Measurements from ENCODE around the gene PCNX4. TPM values are rescaled to one million over a fixed set of nuclear protein-coding genes. Genes with fewer than 3 reads are reported as not detected.

The PCNX4 gene
- total RNA-seq, 1 experiment from 2014 or later: 60.0 TPM

GRCh38 chr14:60204104-60204842, 112.5 kb downstream of the PCNX4 start:
- no TSS peak for BruUV-seq (replicated peaks)
- H3K9me3 ChIP-seq (ENCODE audit: control insufficient read depth, insufficient read depth, low read depth, low read length): no peaks in the 10 kb centered on the region
- no peaks in the 10 kb centered on the region for H3K27me3 ChIP-seq (ENCODE audit: control insufficient read depth, insufficient read depth, low read length)
- no peaks in the 10 kb centered on the region for H3K36me3 ChIP-seq (ENCODE audit: control insufficient read depth, insufficient read depth, low read length)
- intact Hi-C loops (cut with micrococcal nuclease; ENCODE audit: unreplicated experiment): loop anchor here (10.0 kb wide), 1 partner anchor 361 kb away; no protein-coding TSS in a partner anchor
- no peak overlapping the region for H3K4me3 ChIP-seq (ENCODE audit: low read depth in 2 of 2, low read length in 2 of 2)
- in situ Hi-C loops (cut with HindIII; ENCODE audit: low pct_unique_long_range_greater_than_20kb, low sequenced_read_pairs): no loop called here
- CTCF ChIA-PET: no interaction called here
- no peak for ATAC-seq
- POLR2A ChIA-PET: no interaction called here
- no peak overlapping the region for H3K27ac ChIP-seq (ENCODE audit: low read length)
- no peak for DNase-seq (ENCODE audit: low read depth, low spot score)
- TF ChIP-seq REST (IDR thresholded peaks at IDR 0.05; ENCODE audit: insufficient read depth in 1 of 2, low read depth in 2 of 2, low read length in 1 of 2) (no peak), SIN3A (IDR thresholded peaks at IDR 0.05; ENCODE audit: borderline replicate concordance, insufficient read depth, low read depth, low read length) (no peak), TCF7L2 (IDR thresholded peaks at IDR 0.05; ENCODE audit: low read depth, low read length) (no peak), POLR2AphosphoS5 (IDR thresholded peaks at IDR 0.05; ENCODE audit: low read depth, low read length) (no peak)
- TF ChIP-seq, protein P1, sequence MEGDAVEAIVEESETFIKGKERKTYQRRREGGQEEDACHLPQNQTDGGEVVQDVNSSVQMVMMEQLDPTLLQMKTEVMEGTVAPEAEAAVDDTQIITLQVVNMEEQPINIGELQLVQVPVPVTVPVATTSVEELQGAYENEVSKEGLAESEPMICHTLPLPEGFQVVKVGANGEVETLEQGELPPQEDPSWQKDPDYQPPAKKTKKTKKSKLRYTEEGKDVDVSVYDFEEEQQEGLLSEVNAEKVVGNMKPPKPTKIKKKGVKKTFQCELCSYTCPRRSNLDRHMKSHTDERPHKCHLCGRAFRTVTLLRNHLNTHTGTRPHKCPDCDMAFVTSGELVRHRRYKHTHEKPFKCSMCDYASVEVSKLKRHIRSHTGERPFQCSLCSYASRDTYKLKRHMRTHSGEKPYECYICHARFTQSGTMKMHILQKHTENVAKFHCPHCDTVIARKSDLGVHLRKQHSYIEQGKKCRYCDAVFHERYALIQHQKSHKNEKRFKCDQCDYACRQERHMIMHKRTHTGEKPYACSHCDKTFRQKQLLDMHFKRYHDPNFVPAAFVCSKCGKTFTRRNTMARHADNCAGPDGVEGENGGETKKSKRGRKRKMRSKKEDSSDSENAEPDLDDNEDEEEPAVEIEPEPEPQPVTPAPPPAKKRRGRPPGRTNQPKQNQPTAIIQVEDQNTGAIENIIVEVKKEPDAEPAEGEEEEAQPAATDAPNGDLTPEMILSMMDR (IDR thresholded peaks at IDR 0.05): no peak
- H3K4me1 ChIP-seq (ENCODE audit: control insufficient read depth, insufficient read depth, low read length): no peaks in the 10 kb centered on the region

DNA sequence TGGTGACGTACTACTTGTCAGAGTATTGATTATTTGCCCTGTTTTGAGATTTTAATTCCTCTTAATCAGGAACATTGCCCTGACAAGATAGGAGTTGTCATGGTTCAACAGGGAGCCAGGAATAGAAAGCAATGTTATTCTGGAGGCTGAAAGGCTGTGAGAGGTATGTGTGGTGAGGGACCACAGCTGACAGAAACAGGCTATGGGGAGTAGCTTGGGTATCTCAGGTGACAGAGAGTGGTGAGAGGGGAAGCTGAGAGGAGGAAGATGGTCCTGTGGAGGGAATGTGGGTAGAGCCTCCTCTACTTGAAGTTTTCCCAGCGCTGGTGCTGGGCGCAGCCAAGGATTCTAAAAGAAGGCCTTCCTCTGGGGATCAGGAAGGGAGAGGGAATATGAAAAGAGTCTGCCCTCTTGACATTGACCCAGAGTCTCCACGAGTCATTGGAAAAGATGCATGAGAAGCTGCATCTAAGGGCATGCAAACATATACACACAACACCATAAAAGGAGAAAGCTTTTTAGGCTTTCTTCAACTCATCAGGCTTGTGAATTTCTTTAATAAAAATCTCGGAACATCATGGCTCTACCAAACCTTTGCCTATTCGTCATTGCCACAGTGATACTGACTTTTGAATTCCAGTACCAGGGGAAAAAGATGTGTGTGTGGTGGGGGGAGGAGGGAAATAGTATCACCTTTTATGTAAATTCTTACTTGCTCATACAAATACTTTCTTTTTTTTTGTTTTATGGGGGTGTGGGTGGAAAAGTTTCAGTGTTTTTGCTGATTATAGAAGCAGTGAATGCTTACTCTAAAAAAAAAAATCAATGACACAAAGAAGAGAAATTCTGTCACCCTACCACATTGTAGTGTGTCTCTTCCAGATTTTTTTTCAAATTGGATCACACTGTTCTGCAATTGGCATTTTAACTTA, 113.4 kb downstream of the PCNX4 start:
- Histone ChIP-seq H3K27ac (ENCODE audit: low read length) (no peak overlapping the region), H3K27me3 (ENCODE audit: control insufficient read depth, insufficient read depth, low read length) (no peaks in the 10 kb centered on the region), H3K36me3 (ENCODE audit: control insufficient read depth, insufficient read depth, low read length) (no peaks in the 10 kb centered on the region), H3K4me3 (ENCODE audit: low read depth in 2 of 2, low read length in 2 of 2) (no peak overlapping the region), H3K9me3 (ENCODE audit: control insufficient read depth, insufficient read depth, low read depth, low read length) (no peaks in the 10 kb centered on the region), H3K4me1 (ENCODE audit: control insufficient read depth, insufficient read depth, low read length) (no peaks in the 10 kb centered on the region)
- no peak for DNase-seq (ENCODE audit: low read depth, low spot score)
- TF ChIP-seq TCF7L2 (IDR thresholded peaks at IDR 0.05; ENCODE audit: low read depth, low read length): no peak
- intact Hi-C loops (cut with micrococcal nuclease; ENCODE audit: unreplicated experiment) (loop anchor here (10.0 kb wide), 1 partner anchor 360 kb away; no protein-coding TSS in a partner anchor), in situ Hi-C loops (cut with HindIII; ENCODE audit: low pct_unique_long_range_greater_than_20kb, low sequenced_read_pairs) (no loop called here)
- CTCF ChIA-PET: no interaction called here
- POLR2A ChIA-PET: no interaction called here
- no peak for ATAC-seq
- no TSS peak for BruUV-seq (replicated peaks)

All from Panc1 (cell line).